ENCODE results near the gene CXCL17. TPM values are rescaled to one million over a fixed set of nuclear protein-coding genes. Genes with fewer than 3 reads are reported as not detected.
A peak's percentile ranks its signal among the peaks of the same experiment; 100 is the strongest.

The CXCL17 gene
- polyA plus RNA-seq, 1 experiment, result not detected

- Histone ChIP-seq H3K27me3 (ENCODE audit: control insufficient read depth, insufficient read depth, low read length) (peaks cover 36% of the 10 kb centered on the region), H3K4me3 (ENCODE audit: low read depth, low read length) (no peak overlapping the region), H3K27ac (ENCODE audit: low read depth, low read length) (no peak overlapping the region), H3K9me3 (ENCODE audit: control insufficient read depth, insufficient read depth, low read length) (no peaks in the 10 kb centered on the region)
- no peak for TF ChIP-seq CTCF (IDR thresholded peaks at IDR 0.05; ENCODE audit: low read depth, low read length)
- no peak for DNase-seq (ENCODE audit: low read depth, low spot score)
- POLR2A ChIA-PET, result no interaction called here
- CTCF ChIA-PET, result no interaction called here
Observed at GRCh38 chr19:42443944-42444398, 1.2 kb upstream of the CXCL17 start.

- no peak overlapping the region for H3K27ac ChIP-seq (ENCODE audit: low read depth, low read length)
- H3K27me3 ChIP-seq (ENCODE audit: control insufficient read depth, insufficient read depth, low read length), result peaks cover 31% of the 10 kb centered on the region
- TF ChIP-seq CTCF (IDR thresholded peaks at IDR 0.05; ENCODE audit: low read depth, low read length), result no peak
- H3K9me3 ChIP-seq (ENCODE audit: control insufficient read depth, insufficient read depth, low read length), result no peaks in the 10 kb centered on the region
- H3K4me3 ChIP-seq (ENCODE audit: low read depth, low read length), result no peak overlapping the region
- POLR2A ChIA-PET, result no interaction called here
- no peak for DNase-seq (ENCODE audit: low read depth, low spot score)
- CTCF ChIA-PET, result interaction anchor here (0.8 to 3.3 kb wide), 14 partner anchors 9 to 332 kb away, joined by 3 to 25 read pairs (median 4); no protein-coding TSS in a partner anchor
Observed at GRCh38 chr19:42441049-42441445, 1.7 kb downstream of the CXCL17 start.

GRCh38 chr19:42440357-42441048 lies 2.2 kb downstream of the CXCL17 start:
- CTCF ChIA-PET, result interaction anchor here (0.6 to 3.3 kb wide), 34 partner anchors 9 to 331 kb away, joined by 3 to 25 read pairs (median 4); no protein-coding TSS in a partner anchor
- DNase-seq (ENCODE audit: low read depth, low spot score), result peak; percentile 26
- POLR2A ChIA-PET, result interaction anchor here (0.6 kb wide), 2 partner anchors 11 to 64 kb away, joined by 3 read pairs; no protein-coding TSS in a partner anchor

GRCh38 chr19:42436006-42436405 lies 6.7 kb downstream of the CXCL17 start:
- H3K4me3 ChIP-seq (ENCODE audit: low read depth, low read length), result no peak overlapping the region
- peaks cover 9% of the 10 kb centered on the region for H3K27me3 ChIP-seq (ENCODE audit: control insufficient read depth, insufficient read depth, low read length)
- H3K9me3 ChIP-seq (ENCODE audit: control insufficient read depth, insufficient read depth, low read length), result no peaks in the 10 kb centered on the region
- H3K27ac ChIP-seq (ENCODE audit: low read depth, low read length), result no peak overlapping the region
- no peak for TF ChIP-seq CTCF (IDR thresholded peaks at IDR 0.05; ENCODE audit: low read depth, low read length)
- ChIA-PET POLR2A (no interaction called here), CTCF (interaction anchor here (1.5 kb wide), 1 partner anchor 15 kb away, joined by 4 read pairs; no protein-coding TSS in a partner anchor)
- DNase-seq (ENCODE audit: low read depth, low spot score), result no peak

More at GRCh38 chr19:42440357-42441048, 2.2 kb downstream of the CXCL17 start:
- peak; percentile 86 for TF ChIP-seq CTCF (IDR thresholded peaks at IDR 0.05; ENCODE audit: low read depth, low read length)
- Histone ChIP-seq H3K9me3 (ENCODE audit: control insufficient read depth, insufficient read depth, low read length) (no peaks in the 10 kb centered on the region), H3K27ac (ENCODE audit: low read depth, low read length) (no peak overlapping the region), H3K27me3 (ENCODE audit: control insufficient read depth, insufficient read depth, low read length) (peaks cover 29% of the 10 kb centered on the region), H3K4me3 (ENCODE audit: low read depth, low read length) (no peak overlapping the region)

GRCh38 chr19:42435316-42435715 lies 7.4 kb downstream of the CXCL17 start:
- H3K27ac ChIP-seq (ENCODE audit: low read depth, low read length), result no peak overlapping the region
- H3K9me3 ChIP-seq (ENCODE audit: control insufficient read depth, insufficient read depth, low read length), result no peaks in the 10 kb centered on the region
- ChIA-PET CTCF (interaction anchor here (0.7 to 0.8 kb wide), 2 partner anchors 11 to 38 kb away, joined by 3 to 4 read pairs; no protein-coding TSS in a partner anchor), POLR2A (no interaction called here)
- peaks cover 3% of the 10 kb centered on the region for H3K27me3 ChIP-seq (ENCODE audit: control insufficient read depth, insufficient read depth, low read length)
- no peak overlapping the region for H3K4me3 ChIP-seq (ENCODE audit: low read depth, low read length)
- no peak for TF ChIP-seq CTCF (IDR thresholded peaks at IDR 0.05; ENCODE audit: low read depth, low read length)
- no peak for DNase-seq (ENCODE audit: low read depth, low spot score)

Measured in AG04450 (cell line).